HG03108 (cell line): ENCODE measurements around the gene VPS33B.

Experiments used
- ATAC-seq: cut with Tn5 transposase; IDR thresholded peaks from one replicate; pipeline ENCODE4 v1.9.1; 2021; ENCODE audit warnings: moderate library complexity; ENCODE audit not compliant: unreplicated experiment

Gene VPS33B

DNA sequence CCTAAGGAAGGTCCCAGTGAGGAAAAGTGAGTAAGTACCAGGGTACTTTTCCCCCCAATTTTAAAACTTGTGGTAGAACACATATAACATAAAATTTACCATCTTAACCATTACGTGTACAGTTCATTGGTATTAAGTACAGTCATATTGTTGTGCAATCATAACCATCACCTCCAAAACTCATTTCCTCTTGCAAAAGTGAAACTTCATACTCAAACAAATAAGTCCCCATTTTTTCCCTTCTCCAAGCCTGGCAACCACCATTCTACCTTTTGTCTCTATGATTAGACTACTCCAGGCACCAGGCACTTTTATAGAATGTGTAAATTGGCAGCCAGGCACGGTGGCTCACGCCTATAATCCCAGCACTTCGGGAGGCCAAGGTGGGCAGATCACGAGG, 40.3 kb downstream of the VPS33B start:
- ATAC-seq: no peak

GRCh38 chr15:90981681-90982080, 40.7 kb downstream of the VPS33B start:
- peak; percentile 70 for ATAC-seq

- ATAC-seq: no peak
These were observed 42.8 kb downstream of the VPS33B start for GRCh38 chr15:90979582-90979981.

GRCh38 chr15:90974216-90974615, 48.2 kb downstream of the VPS33B start:
- ATAC-seq: no peak

DNA sequence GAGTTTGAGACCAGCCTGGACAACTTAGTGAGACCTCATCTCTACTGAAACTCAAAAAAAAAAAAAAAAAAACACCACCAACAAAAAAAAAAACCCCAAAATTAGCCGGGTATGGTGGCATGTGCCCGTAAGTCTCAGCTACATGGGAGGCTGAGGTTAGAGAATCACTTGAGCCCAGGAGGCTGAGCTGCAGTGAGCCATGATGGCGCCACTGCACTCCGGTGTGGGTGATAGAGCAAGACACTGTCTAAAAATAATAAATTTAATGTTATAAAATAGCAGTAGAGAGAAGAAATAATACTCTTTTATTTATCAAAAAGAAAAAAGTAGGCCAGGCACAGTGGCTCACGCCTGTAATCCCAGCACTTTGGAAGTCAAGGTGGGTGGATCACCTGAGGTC, 50.3 kb downstream of the VPS33B start:
- no peak for ATAC-seq

- no peak for ATAC-seq
These were observed 52.1 kb downstream of the VPS33B start for GRCh38 chr15:90970274-90970673.

GRCh38 chr15:90968434-90968833, 54.0 kb downstream of the VPS33B start:
- ATAC-seq: no peak

GRCh38 chr15:90967206-90967605, 55.2 kb downstream of the VPS33B start:
- no peak for ATAC-seq

GRCh38 chr15:90966262-90966661, 56.1 kb downstream of the VPS33B start:
- ATAC-seq: no peak

DNA sequence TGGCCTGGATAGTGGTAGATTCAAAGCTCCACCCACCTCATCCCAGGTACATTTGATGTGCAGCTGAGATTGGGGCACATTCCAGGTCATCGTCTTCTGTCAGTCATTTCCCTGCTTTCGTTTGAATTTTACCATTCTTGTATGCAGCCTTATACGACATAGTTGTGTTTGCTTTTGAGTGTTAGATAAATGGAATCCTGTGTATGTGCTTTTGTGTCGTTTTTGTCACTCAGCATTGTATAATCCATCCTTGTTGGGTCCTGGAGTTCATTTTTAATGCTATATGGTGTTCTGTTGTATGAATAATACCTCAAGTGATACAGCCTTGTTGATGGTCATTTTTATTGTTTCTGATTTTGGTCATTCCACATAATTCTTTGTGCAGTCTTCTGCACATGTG, 60.4 kb downstream of the VPS33B start:
- no peak for ATAC-seq

DNA sequence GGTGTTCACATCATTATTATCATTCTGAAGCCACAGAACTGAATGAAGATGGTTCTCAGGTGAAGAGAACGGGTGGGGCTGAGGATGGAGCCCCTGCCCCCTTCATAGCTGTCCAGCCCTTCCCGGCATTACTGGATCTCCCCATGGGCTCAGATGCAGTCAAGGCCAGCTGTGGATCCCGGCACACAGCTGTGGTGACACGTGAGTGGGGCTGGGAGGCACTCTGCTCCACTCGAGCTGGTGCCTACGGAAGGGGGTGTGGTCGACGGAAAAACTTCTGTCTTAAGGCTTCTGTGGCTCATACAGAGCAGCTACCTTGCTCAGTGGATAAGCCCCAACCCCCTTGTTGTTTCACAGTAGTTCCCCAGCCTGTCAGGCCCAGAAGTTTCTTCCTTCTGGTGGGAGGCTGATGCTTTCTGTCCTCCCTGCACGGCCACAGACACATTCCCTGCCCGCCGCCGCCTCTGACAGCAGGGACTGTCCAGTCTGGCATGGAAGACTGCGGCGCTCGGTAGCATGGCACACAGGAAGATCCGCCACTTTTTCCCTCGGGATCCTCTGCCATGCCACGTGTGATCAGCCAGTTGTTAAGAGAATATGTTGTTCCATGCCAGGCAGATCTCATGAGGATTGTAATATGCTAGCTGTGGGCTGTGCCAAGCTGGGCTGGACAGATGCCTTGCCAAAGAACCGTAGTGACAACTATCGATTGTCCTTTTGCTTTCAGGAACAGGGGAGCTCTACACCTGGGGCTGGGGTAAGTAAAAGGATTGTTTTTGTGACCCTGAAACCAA, 61.9 kb downstream of the VPS33B start:
- ATAC-seq: no peak

DNA sequence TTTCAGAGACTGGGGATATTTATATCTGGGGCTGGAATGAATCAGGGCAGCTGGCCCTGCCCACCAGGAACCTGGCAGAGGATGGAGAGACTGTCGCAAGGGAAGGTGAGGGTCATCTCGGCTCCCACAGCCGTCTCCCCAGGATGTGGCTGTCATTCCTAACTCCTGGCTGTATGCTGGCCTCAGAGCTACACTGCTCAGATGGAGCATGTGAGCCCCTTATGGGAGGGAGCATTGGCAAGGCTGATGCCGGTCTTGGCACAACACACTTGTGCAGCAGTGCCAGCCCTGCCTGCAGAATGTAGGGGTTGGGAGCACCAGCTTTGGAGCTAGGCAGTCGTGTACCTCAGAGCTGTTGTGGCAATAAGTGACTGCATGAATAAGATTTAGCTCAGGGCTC, 62.5 kb downstream of the VPS33B start:
- ATAC-seq: no peak

- ATAC-seq: no peak
These were observed 63.3 kb downstream of the VPS33B start for GRCh38 chr15:90959028-90959595.

DNA sequence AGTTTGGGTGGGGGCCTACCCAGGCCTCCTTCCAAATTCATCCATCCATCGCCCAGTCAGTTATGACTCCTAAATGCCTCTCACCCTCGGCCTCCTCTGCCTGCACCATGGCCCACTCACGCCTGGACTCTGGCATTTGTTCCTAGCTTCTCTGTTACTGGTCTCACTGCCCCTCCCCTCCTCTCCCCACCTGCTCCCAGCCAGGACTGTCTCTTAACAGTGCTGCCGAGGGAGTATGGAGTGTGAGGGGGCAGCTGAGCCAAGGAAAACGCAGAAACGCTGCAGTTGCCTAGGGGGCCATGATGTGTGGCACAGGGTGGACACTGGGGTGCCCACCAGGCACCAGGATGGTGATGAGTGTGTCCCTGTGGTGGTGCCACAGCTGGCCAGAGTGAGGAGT, 64.6 kb downstream of the VPS33B start:
- no peak for ATAC-seq

GRCh38 chr15:90957031-90957790, 65.2 kb downstream of the VPS33B start:
- ATAC-seq: no peak

DNA sequence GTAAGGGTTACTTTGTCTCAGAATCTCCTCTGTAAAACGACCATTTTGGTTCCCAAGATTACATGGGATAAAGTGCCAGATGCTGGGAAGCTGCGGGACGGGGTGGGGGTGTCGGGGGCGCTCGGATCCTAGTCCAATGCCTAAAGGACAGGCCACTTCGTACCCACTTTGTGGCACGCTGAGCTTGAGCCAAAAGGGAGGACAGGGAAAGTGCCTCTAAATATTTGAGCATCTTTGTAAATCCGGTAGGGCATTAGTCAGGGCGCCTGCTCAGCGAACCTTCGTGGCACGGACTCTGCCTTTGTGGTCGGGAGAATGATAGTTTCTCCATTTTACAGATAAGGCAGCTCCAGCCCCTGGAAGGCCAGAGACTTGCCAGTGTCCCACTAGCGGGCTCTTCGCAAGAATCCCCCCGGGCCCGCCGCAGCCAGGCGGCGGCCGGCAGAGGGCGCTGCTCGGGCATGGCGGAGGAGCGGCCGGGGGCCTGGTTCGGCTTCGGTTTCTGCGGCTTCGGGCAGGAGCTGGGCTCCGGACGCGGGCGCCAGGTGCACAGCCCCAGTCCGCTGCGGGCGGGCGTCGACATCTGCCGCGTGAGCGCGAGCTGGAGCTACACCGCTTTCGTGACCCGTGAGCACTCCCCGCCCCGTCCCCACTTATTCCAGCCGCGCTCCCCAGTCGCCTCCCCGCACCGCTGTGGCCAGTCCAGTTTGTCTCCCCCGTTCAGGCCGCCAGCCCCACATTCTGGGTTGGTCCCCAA, 65.9 kb downstream of the VPS33B start:
- no peak for ATAC-seq

DNA sequence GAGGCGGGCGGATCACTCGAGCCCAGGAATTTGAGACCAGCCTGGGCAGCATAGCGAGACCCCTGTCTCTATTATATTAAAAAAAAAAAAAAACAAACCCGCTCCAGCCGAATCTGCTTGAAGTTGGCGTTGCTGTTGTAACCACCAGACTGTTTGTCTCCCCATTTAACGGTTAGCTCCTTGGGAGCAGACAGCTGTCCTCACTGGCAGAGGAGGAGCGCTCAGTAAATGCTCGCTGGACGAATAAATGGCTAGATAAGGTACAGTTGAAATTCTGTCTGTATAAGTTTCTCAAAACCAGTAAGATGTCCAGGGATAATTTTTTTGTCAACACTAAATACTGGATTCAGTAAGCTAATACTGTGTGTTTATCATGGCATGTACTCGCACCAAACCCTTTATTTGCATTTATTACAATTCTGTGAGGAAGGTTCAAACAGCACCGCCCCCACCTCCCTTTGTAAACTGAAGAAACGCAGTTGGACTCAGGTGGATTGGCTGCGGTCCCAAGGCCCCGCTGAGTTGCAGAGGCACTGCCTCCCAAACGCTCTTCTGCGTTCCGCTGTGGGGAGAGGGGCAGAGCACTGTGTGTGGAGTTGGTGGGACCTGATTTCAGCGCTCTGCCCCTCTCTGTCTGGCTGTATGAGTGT, 66.6 kb downstream of the VPS33B start:
- ATAC-seq: no peak

DNA sequence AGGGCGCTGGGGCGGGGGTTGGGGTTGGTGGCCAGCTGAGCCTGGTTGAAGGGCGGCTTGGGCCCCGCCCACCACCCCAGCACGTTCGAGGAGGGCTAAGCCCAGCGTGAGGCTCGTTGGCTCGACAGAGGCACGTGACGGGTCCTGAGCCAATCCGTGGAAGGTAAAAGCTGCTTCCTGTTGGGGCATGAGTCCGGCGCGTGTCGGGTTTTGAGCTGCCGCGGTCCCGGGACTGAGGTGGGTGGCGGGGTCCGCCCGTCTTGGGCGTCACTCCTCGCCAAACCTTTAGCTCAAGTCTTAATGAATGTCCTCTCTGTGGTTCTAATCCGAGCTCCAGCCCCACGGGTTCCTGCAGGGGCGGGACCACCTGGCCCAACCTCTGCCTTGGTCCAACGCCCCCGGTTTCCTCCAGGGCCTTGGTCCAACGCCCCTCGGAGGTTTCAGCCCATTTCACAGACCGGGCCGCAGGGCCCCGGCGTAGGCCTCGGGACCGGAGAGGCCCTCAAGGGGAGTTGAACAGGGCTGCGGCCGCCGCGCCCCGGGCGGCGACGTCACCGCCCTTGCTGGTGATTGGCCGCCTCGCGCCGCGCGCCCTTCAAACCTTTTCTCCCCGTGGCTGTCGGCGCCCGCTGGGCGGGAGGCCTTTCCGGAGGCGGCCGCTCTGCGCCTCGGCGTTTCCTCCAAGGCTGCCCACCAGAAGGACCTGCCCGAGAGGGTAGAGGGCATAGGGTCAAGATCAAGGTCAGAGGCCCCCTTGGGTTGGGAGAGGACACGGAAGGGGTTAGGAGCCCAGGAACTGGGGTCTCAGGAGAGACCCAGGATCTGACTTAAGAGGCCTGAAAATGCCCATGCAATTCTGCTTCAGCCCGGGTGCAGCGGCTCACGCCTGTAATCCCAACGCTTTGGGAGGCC, 67.4 kb downstream of the VPS33B start, which contains the start of gene RCCD1:
Gene RCCD1 (plus strand): TSS at position 173 of the 912 bp plus-strand sequence. CDS start 1,851 bp downstream, outside the sequence.
- peak; percentile 88 for ATAC-seq

DNA sequence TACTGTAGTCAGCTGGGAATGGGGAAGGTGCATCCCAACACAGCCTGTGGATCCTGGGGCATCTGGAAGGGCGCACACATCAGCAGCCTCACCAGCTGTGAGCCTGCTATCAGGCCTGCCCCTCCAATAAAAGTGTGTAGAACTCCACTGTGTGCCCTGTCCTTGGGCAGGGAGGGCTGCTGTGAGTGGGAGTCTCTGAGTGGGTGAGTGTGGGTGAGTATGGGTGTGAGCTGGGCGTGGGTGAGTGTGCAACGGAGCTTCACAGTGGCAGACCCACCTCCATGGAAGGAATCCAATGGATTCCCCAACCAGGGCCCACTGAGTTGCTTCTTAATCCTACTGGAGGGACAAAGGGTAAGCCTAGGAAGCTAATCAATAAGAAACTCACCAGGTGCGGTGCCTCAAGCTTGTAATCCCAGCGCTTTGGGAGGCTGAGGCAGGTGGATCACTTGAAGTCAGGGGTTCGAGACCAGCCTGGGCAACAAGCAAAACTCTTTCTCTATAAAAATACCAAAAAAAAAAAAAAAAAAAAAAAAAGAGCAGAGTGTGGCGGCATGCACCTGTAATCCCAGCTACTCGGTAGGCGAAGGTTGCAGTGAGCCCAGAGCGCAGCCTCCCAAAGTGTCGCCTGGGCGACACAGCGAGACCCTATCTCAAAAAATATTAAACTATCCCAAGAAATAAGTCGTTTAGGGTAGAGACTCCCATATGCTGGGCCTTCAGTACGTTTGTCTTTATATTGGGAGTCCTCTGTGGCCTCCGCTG, 68.3 kb downstream of the VPS33B start:
- no peak for ATAC-seq
